ENCODE results near the gene ATP8A2.

DNA sequence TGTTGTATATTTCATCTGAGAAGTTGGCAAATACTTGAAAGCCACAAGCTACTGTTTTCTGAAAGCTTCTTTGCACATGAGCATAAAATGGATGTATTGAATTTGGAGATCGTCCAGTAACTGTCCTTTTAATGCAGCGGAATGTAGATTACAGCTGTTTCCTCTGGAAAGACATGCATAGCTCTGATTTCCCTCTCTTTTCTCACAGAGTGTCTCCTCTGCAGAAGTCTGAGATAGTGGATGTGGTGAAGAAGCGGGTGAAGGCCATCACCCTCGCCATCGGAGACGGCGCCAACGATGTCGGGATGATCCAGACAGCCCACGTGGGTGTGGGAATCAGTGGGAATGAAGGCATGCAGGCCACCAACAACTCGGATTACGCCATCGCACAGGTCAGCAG lies 397.1 kb downstream of the ATP8A2 start:
- TF ChIP-seq, protein P1, sequence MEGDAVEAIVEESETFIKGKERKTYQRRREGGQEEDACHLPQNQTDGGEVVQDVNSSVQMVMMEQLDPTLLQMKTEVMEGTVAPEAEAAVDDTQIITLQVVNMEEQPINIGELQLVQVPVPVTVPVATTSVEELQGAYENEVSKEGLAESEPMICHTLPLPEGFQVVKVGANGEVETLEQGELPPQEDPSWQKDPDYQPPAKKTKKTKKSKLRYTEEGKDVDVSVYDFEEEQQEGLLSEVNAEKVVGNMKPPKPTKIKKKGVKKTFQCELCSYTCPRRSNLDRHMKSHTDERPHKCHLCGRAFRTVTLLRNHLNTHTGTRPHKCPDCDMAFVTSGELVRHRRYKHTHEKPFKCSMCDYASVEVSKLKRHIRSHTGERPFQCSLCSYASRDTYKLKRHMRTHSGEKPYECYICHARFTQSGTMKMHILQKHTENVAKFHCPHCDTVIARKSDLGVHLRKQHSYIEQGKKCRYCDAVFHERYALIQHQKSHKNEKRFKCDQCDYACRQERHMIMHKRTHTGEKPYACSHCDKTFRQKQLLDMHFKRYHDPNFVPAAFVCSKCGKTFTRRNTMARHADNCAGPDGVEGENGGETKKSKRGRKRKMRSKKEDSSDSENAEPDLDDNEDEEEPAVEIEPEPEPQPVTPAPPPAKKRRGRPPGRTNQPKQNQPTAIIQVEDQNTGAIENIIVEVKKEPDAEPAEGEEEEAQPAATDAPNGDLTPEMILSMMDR (IDR thresholded peaks at IDR 0.05), result no peak
- no peak for TF ChIP-seq POLR2A (IDR thresholded peaks at IDR 0.05)
- TF ChIP-seq POLR2AphosphoS5 (IDR thresholded peaks at IDR 0.05), result no peak

Data from transverse colon (tissue), 4 donors.